22Rv1 (cell line): ENCODE data around the gene PLCB1.

ENCODE experiments used
- H3K27ac ChIP-seq: fragments of 450-650 bp; 2 replicates; pipeline ENCODE4 v1.5.1; 2017
- ZFX ChIP-seq: fragments of 450-650 bp; IDR thresholded peaks from 2 replicates; pipeline ENCODE4 v1.6.1; 2017; ENCODE audit warnings: antibody characterized with exemption, borderline replicate concordance
- TF ChIP-seq, protein P1 (sequence below): fragments of 450-650 bp; IDR thresholded peaks from 2 replicates; pipeline ENCODE4 v1.5.1; 2017; ENCODE audit warnings: mild to moderate bottlenecking

Gene PLCB1

DNA sequence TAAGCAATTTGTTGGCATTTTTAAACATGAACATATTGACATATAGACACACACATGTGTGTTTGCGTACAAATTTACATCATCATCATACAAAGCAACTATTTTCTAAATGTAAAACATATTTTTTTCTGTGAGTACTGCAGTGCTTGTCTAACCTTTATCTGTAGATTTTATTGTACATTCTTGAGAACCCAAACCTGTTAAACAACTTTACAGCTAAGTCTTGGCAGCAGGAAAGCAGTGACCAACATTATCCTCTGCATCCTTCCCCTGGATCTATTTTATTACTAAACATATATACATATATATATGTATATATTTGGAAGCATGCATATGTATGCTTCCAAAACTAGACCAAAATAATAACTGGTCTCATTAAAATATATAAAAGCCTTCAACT, 10.4 kb upstream of the PLCB1 start:
- TF ChIP-seq ZFX: no peak
- TF ChIP-seq, protein P1, sequence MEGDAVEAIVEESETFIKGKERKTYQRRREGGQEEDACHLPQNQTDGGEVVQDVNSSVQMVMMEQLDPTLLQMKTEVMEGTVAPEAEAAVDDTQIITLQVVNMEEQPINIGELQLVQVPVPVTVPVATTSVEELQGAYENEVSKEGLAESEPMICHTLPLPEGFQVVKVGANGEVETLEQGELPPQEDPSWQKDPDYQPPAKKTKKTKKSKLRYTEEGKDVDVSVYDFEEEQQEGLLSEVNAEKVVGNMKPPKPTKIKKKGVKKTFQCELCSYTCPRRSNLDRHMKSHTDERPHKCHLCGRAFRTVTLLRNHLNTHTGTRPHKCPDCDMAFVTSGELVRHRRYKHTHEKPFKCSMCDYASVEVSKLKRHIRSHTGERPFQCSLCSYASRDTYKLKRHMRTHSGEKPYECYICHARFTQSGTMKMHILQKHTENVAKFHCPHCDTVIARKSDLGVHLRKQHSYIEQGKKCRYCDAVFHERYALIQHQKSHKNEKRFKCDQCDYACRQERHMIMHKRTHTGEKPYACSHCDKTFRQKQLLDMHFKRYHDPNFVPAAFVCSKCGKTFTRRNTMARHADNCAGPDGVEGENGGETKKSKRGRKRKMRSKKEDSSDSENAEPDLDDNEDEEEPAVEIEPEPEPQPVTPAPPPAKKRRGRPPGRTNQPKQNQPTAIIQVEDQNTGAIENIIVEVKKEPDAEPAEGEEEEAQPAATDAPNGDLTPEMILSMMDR: no peak
- H3K27ac ChIP-seq: no peak overlapping the region

DNA sequence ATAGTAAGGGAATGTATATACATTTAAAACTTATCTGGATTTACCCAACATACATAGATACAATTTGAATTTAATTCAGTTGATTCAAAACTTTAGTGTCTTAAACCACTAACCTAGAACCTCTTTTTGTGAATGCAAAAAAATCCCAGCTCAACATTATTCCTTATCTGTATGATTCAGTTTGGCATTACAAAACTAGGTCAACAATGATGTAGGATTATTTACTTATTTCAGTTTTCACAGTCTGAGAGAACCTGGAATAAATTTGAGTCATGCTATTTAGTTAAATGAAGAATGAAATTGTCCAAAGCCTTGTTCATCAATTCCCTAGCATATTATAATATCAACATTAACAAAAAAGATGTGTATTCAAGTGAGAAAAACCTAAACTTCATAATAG, 7.4 kb upstream of the PLCB1 start:
- TF ChIP-seq, protein P1: no peak
- no peak for TF ChIP-seq ZFX
- H3K27ac ChIP-seq: no peak overlapping the region

DNA sequence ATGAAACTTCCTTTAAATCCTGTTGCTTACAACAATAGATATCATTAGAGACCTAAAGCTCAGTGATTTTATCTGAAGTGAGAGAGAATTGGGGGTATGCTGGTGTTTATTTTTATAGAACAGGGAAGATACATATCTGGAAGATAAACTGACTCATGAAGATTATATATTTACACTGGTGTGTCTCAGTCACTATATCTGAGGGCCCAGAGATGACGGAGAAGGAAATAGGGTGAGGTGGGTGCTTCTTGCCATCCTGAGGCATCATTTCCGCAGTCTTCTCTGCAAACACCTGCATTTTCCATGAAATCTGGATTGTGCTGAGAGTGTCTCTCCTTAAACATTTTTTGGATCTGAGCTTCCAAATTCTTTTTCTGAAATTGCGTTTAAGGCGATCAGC, 5.9 kb upstream of the PLCB1 start:
- no peak for TF ChIP-seq ZFX
- TF ChIP-seq, protein P1: no peak
- no peak overlapping the region; the same call in 1 of the 2 replicates for H3K27ac ChIP-seq

DNA sequence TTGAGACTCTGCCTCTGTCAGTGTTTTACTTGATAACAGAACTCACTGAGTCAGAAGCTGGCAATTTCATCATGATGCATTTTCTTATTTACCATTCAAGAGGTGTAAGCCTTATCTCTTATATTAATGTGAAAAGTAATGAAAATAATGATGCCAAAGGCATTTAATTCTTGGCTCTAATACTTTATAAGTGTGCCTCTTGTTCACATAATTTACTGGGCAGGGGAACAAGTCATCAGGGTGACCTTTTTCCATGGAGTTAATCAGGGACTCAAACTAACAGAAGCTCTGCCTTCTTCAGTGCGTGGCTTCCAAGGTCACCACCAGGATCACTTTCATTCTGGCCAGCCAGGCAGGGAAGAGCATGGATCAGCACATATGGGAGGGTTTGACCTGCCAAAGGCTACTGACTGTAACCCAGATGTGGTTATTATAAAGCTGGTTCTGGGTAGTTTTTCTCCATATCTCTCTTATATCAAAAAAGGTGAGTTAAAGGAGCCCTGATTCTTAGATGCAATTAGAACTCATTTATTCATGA, 5.2 kb upstream of the PLCB1 start:
- no peak overlapping the region; the same call in 1 of the 2 replicates for H3K27ac ChIP-seq
- TF ChIP-seq, protein P1: no peak
- no peak for TF ChIP-seq ZFX

DNA sequence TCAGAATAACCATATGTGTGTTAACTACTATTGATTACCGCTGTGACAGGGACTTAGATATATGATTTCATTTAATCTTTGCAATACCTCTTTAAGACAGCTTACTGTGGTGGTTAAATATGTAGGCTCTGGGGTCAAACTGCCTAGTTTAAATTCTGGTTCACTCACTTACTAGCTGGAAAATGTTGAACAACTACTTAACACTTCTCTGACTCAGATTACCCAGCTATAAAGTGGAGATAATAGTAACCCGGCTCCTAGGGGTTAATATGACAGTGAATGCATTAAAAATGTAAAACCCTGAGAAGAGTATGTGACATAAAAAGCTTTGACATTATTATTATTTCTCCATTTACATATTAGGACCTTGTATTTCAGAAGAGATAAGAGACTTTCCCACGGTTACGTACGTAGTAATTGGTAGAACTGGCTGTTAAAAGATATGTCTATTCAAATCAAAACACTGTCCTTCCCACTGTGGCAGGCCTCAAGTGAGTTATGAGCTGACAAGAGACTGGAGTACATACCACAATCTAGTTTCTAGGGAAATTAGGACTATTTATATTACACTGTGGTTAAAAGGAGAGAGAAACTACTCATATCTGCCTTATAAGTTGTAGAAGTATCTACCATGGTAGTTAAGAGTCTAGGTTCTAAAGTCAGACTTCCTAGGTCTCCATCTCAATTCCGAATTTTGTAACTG, 4.4 kb upstream of the PLCB1 start:
- TF ChIP-seq ZFX: no peak
- TF ChIP-seq, protein P1: no peak
- H3K27ac ChIP-seq: no peak overlapping the region

DNA sequence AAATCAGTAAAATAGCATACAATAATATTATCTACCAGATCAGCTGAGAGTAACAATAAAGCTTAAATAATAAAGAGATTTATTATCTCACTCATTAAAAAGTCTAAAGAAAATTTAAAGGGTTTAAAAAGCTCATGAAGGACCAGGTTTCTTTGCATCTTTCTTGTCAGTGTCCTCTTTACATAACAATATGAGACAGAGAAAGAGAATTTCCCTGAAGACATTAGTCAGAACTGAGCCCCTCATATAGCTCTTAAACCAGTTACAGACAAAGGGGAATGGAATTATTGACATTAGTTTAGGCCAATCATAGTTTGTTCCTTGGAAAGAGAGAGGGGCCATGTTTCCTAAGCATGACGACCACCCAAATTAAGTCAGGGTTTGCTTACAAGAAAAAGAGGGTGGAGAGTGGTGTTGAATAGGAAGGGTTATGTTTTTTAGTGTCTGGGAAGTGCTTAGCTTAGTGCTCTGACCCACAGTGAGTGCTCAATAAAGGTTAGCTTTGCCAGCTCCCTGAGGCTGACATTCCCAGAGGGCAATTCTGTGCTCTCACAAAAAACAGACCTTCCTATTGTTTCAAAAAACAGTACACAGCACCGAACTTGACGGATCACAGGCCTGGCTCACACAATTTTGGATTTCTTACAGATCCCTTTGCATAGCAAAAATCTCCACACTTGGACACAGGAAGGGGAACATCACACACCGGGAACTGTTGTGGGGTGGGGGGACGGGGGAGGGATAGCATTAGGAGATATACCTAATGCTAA, 3.6 kb upstream of the PLCB1 start:
- H3K27ac ChIP-seq: no peak overlapping the region
- TF ChIP-seq ZFX: no peak
- TF ChIP-seq, protein P1: no peak
